IMR-90 (cell line): ENCODE results near the gene BAMBI. TPM values are rescaled to one million over a fixed set of nuclear protein-coding genes. Genes with fewer than 3 reads are reported as not detected.
A peak's percentile ranks its signal among the peaks of the same experiment; 100 is the strongest.

Experiments
- ATAC-seq: fragments of 200-7000 bp; cut with Tn5 transposase; 2 replicates; pipeline ENCODE4 v1.9.1; 2020; ENCODE audit warnings: low read depth, mild to moderate bottlenecking, moderate library complexity
- BruUV-seq: library from RNA; stranded (reverse); fragments of 400-500 nt; replicated peaks from 2 replicates; lab custom pipeline; 2021; lab: Mats Ljungman, UMichigan
- CTCF ChIA-PET: fragments of 300-600 bp; formaldehyde crosslinking; extraction: SDS; loops from one replicate; lab custom pipeline; 2021; ENCODE audit warnings: antibody characterized with exemption; lab: Yijun Ruan, JAX
- POLR2A ChIA-PET: fragments of 300-600 bp; sonication (Branson Sonifier 250); formaldehyde crosslinking; loops from one replicate; lab custom pipeline; 2022; ENCODE audit warnings: antibody characterized with exemption; ENCODE audit not compliant: unreplicated experiment; lab: Charles Lee
- DNase-seq: peaks from one replicate; pipeline ENCODE4 v3.0.0; 2013
- H2AFZ ChIP-seq: replicated peaks from 2 replicates; pipeline ENCODE3; 2013; ENCODE audit warnings: low read length, mild to moderate bottlenecking; ENCODE audit not compliant: poor library complexity
- H2AK5ac ChIP-seq: 2 replicates; pipeline ENCODE4 v1.6.1; 2013; ENCODE audit warnings: low read depth, low read length, inconsistent platforms
- H2AK9ac ChIP-seq: replicated peaks from 2 replicates; pipeline ENCODE3; 2013; ENCODE audit warnings: mild to moderate bottlenecking, low read depth, low read length, moderate library complexity; ENCODE audit not compliant: poor library complexity
- H2BK120ac ChIP-seq: 2 replicates; pipeline ENCODE4 v1.6.1; 2013; ENCODE audit warnings: low read depth, low read length, inconsistent platforms
- H2BK15ac ChIP-seq: 3 replicates; pipeline ENCODE4 v1.6.1; 2013; ENCODE audit warnings: low read depth, low read length, inconsistent platforms
- H2BK20ac ChIP-seq: 2 replicates; pipeline ENCODE4 v1.6.1; 2013; ENCODE audit warnings: low read depth, mild to moderate bottlenecking, inconsistent platforms, low read length, moderate library complexity
- H2BK5ac ChIP-seq: 2 replicates; pipeline ENCODE4 v1.6.1; 2013; ENCODE audit warnings: mild to moderate bottlenecking, low read depth, low read length, inconsistent platforms; ENCODE audit not compliant: poor library complexity, severe bottlenecking
- H3K14ac ChIP-seq: replicated peaks from 2 replicates; pipeline ENCODE4 v1.6.1; 2013; ENCODE audit warnings: low read depth, low read length, inconsistent platforms
- H3K18ac ChIP-seq: 2 replicates; pipeline ENCODE4 v1.6.1; 2013; ENCODE audit warnings: low read depth, low read length, control low read depth
- H3K23ac ChIP-seq: 2 replicates; pipeline ENCODE4 v1.6.1; 2013; ENCODE audit warnings: low read depth, low read length, inconsistent platforms
- H3K27ac ChIP-seq: 2 replicates; pipeline ENCODE4 v1.5.1; 2013; ENCODE audit warnings: mild to moderate bottlenecking, control low read depth, low read length; ENCODE audit not compliant: insufficient read depth
- H3K27me3 ChIP-seq: 2 replicates; pipeline ENCODE4 v1.6.1; 2013; ENCODE audit warnings: low read length; ENCODE audit not compliant: control insufficient read depth, insufficient read depth
- H3K36me3 ChIP-seq: 2 replicates; pipeline ENCODE4 v1.6.1; 2013; ENCODE audit warnings: low read length, mixed read lengths; ENCODE audit not compliant: control insufficient read depth, insufficient read depth
- H3K4ac ChIP-seq: 2 replicates; pipeline ENCODE4 v1.6.1; 2013; ENCODE audit warnings: low read depth, low read length, inconsistent platforms
- H3K4me1 ChIP-seq: 2 replicates; pipeline ENCODE4 v1.6.1; 2013; ENCODE audit warnings: low read length, mixed read lengths; ENCODE audit not compliant: control insufficient read depth, insufficient read depth
- H3K4me2 ChIP-seq: 2 replicates; pipeline ENCODE4 v1.6.1; 2013; ENCODE audit warnings: low read depth, mild to moderate bottlenecking, control low read depth, low read length, moderate library complexity
- H3K4me3 ChIP-seq: 2 replicates; pipeline ENCODE4 v1.5.1; 2013; ENCODE audit warnings: low read depth, mild to moderate bottlenecking, control low read depth, low read length, moderate library complexity; ENCODE audit not compliant: insufficient read depth
- H3K56ac ChIP-seq: 2 replicates; pipeline ENCODE4 v1.6.1; 2013; ENCODE audit warnings: low read length, inconsistent platforms; ENCODE audit not compliant: insufficient read depth; ENCODE audit errors: extremely low read depth
- H3K79me1 ChIP-seq, 2 experiments: 2 replicates each; pipeline ENCODE4 v1.6.1; 2013; ENCODE audit warnings: low read length in 2 of 2, inconsistent platforms in 1 of 2, low read depth in 1 of 2
- H3K9ac ChIP-seq: 2 replicates; pipeline ENCODE4 v1.6.1; 2013; ENCODE audit warnings: low read depth, low read length, control low read depth
- H3K9me1 ChIP-seq: 2 replicates; pipeline ENCODE4 v1.6.1; 2013; ENCODE audit warnings: low read length, inconsistent platforms; ENCODE audit not compliant: insufficient read depth
- H3K9me3 ChIP-seq: 2 replicates; pipeline ENCODE4 v1.6.1; 2013; ENCODE audit warnings: low read length; ENCODE audit not compliant: control insufficient read depth, insufficient read depth
- H4K20me1 ChIP-seq: 2 replicates; pipeline ENCODE4 v1.6.1; 2013; ENCODE audit warnings: low read length, inconsistent platforms; ENCODE audit not compliant: insufficient read depth
- H4K5ac ChIP-seq: 2 replicates; pipeline ENCODE4 v1.6.1; 2013; ENCODE audit warnings: mild to moderate bottlenecking, low read depth, low read length, control low read depth
- H4K8ac ChIP-seq, 2 experiments: 2 replicates each; pipeline ENCODE4 v1.6.1; 2013; ENCODE audit warnings: low read depth in 2 of 2, low read length in 2 of 2, control low read depth in 1 of 2, inconsistent platforms in 1 of 2
- H4K91ac ChIP-seq: 2 replicates; pipeline ENCODE4 v1.6.1; 2013; ENCODE audit warnings: low read depth, low read length, inconsistent platforms; ENCODE audit not compliant: insufficient read depth
- CEBPB ChIP-seq: IDR thresholded peaks from 2 replicates; pipeline ENCODE4 v1.6.1; 2012; ENCODE audit warnings: low read depth, low read length, improper control_type of control experiment
- CTCF ChIP-seq: conservative IDR thresholded peaks from 2 replicates; pipeline ENCODE4 v1.5.1; 2012; ENCODE audit warnings: mild to moderate bottlenecking, low read depth, low read length, improper control_type of control experiment
- NFE2L2 ChIP-seq: fragments of 150-350 bp; IDR thresholded peaks from 2 replicates; pipeline ENCODE4 v1.6.1; 2016; ENCODE audit warnings: low read depth, mild to moderate bottlenecking, low read length
- WGBS, 2 experiments: methylation state at CpG; one replicate each; pipeline versions ENCODE4 v1.1.5 to v1.1.7; 2013; ENCODE audit warnings: missing lambda C conversion rate in 2 of 2; ENCODE audit not compliant: insufficient read length in 1 of 2; ENCODE audit errors: extremely low coverage in 2 of 2; 5-methylcytosine and 5-hydroxymethylcytosine counted together
- dilution Hi-C: fragments of 300-500 bp; cut with HindIII; formaldehyde crosslinking; loops from one replicate; pipeline ENCODE4 v1.14.3; 2018; ENCODE audit warnings: low sequenced_read_pairs; ENCODE audit not compliant: unreplicated experiment
- in situ Hi-C: fragments of 300-500 bp; cut with MboI; formaldehyde crosslinking; loops from 3 replicates; pipeline ENCODE4 v1.14.3; 2019; ENCODE audit warnings: low sequenced_read_pairs, inconsistent platforms, mixed read lengths
- intact Hi-C: fragments of 100-400 bp; cut with micrococcal nuclease; formaldehyde crosslinking; loops from 2 replicates; pipeline ENCODE4 v1.10.0; 2022
- polyA plus RNA-seq, 3 experiments: library from polyadenylated mRNA; depleted of rRNA; stranded (reverse); fragments of >200 nt; gene quantifications; 2 replicates each; pipeline ENCODE4 v1.2.3, GENCODE V29; 2012; ENCODE audit warnings: low replicate concordance in 1 of 3
- total RNA-seq: library from RNA; depleted of rRNA; stranded (reverse); fragments of >200 nt; gene quantifications from 2 replicates; pipeline ENCODE4 v1.2.3, GENCODE V29; 2012

Gene BAMBI
- total and polyA plus RNA-seq, 2 of the 4 experiments (the other 2 are of a cell fraction): 14.4 to 19.4 TPM

- H3K79me1 ChIP-seq: no peaks in the 10 kb centered on the region
- no peak for DNase-seq
- no peak overlapping the region for H2AK9ac ChIP-seq
- TF ChIP-seq NFE2L2: no peak
- TF ChIP-seq CTCF: no peak
- 0 out of 2 replicates have a peak, but pooled peaks have one; percentile 26 for TF ChIP-seq CEBPB
- H2BK20ac ChIP-seq: no peak overlapping the region
- no peak overlapping the region for H2BK120ac ChIP-seq
- H3K27me3 ChIP-seq: no peaks in the 10 kb centered on the region
- intact Hi-C loops (no loop called here), in situ Hi-C loops (no loop called here), dilution Hi-C loops (no loop called here)
- no peak overlapping the region for H4K5ac ChIP-seq
- H2AK5ac ChIP-seq: no peak overlapping the region
- no peak overlapping the region for H3K9ac ChIP-seq
- no peaks in the 10 kb centered on the region for H3K36me3 ChIP-seq
- no peak overlapping the region for H4K8ac ChIP-seq
- H2BK15ac ChIP-seq: no peak overlapping the region
- H3K4me3 ChIP-seq: no peak overlapping the region
- ChIA-PET CTCF (no interaction called here), POLR2A (no interaction called here)
- peaks cover 3% of the 10 kb centered on the region; the same call in 1 of the 2 replicates for H3K9me3 ChIP-seq
- no peak overlapping the region for H3K56ac ChIP-seq
- no peak overlapping the region for H3K14ac ChIP-seq
- no peak overlapping the region for H2AFZ ChIP-seq
- H3K9me1 ChIP-seq: no peaks in the 10 kb centered on the region
- H3K4me2 ChIP-seq: no peak overlapping the region
- no peaks in the 10 kb centered on the region for H4K20me1 ChIP-seq
- H2BK5ac ChIP-seq: no peak overlapping the region
- ATAC-seq: no peak
- H3K23ac ChIP-seq: no peak overlapping the region
- no peak overlapping the region for H3K27ac ChIP-seq
- no TSS peak for BruUV-seq
- H4K91ac ChIP-seq: no peak overlapping the region
- H3K4me1 ChIP-seq: peaks cover 2% of the 10 kb centered on the region; the same call in 1 of the 2 replicates
- no peak overlapping the region for H3K18ac ChIP-seq
- no peak overlapping the region for H3K4ac ChIP-seq
- 100% methylated on average over 1 of the region's 2 CpGs; no CpG with 5 or more reads in 1 of the 2 experiments for WGBS, 2 experiments
These were observed 38.4 kb downstream of the BAMBI start for GRCh38 chr10:28715757-28716156.
